Prostate gland (tissue), 2 donors: ENCODE measurements around the gene SLC24A3.

Experiments used
- POLR2AphosphoS5 ChIP-seq: sonication (generic); formaldehyde crosslinking; IDR thresholded peaks from one replicate; pipeline ENCODE4 v1.6.1; 2017; ENCODE audit warnings: antibody characterized with exemption
- TF ChIP-seq, protein P1 (sequence below), 4 experiments: fragments of 200-600 bp in 2 of 4; fragments of 450-650 bp in 2 of 4; sonication (generic) in 2 of 4; IDR thresholded peaks; 1 replicate in 3 of 4; 2 replicates in 1 of 4; pipeline ENCODE4 v1.5.1; 2016 to 2019; ENCODE audit warnings: antibody characterized with exemption in 4 of 4, mild to moderate bottlenecking in 2 of 4, moderate library complexity in 2 of 4

DNA sequence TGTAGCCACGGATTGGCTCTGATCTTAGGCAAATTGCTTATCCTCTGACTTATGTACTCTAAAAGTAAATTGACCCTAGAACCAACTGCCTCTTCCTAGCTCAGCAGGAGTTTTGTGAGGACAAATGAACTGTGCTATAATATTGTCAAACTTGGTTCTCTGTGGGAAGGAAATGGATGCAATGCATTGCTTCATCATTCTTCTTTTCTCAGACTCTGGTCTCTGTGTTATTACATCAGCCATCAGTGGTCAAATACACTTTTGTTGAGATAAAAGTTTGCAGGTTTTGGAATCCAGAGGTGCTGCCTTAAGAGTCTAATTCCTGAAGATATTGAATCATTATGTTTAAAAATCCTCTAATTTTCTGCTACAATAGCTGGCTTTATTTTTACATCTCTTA is 64.9 kb downstream of the SLC24A3 start:
- TF ChIP-seq POLR2AphosphoS5, result no peak
- TF ChIP-seq, protein P1, sequence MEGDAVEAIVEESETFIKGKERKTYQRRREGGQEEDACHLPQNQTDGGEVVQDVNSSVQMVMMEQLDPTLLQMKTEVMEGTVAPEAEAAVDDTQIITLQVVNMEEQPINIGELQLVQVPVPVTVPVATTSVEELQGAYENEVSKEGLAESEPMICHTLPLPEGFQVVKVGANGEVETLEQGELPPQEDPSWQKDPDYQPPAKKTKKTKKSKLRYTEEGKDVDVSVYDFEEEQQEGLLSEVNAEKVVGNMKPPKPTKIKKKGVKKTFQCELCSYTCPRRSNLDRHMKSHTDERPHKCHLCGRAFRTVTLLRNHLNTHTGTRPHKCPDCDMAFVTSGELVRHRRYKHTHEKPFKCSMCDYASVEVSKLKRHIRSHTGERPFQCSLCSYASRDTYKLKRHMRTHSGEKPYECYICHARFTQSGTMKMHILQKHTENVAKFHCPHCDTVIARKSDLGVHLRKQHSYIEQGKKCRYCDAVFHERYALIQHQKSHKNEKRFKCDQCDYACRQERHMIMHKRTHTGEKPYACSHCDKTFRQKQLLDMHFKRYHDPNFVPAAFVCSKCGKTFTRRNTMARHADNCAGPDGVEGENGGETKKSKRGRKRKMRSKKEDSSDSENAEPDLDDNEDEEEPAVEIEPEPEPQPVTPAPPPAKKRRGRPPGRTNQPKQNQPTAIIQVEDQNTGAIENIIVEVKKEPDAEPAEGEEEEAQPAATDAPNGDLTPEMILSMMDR (IDR thresholded peaks at IDR 0.05), result no peak
